NCI-H446 treated with DMSO at 0.1 percent for 48 hours (cell line): ENCODE data around the gene CTNND2.
"Not testable (repeated sequence)": the region's sequence is repeated elsewhere in the genome, so short reads cannot be mapped to it uniquely, and the experiment has no call there.

Experiments used
- DNase-seq: peaks from one replicate; lab custom pipeline; 2025; lab: John Stamatoyannopoulos, UW

Gene CTNND2

GRCh38 chr5:11679676-11680075 lies 224.6 kb downstream of the CTNND2 start:
- DNase-seq, result no peak

- DNase-seq, result no peak
Measured at GRCh38 chr5:11675184-11675583, 229.1 kb downstream of the CTNND2 start.

GRCh38 chr5:11672385-11673085 lies 231.7 kb downstream of the CTNND2 start:
- DNase-seq, result no peak

- DNase-seq, result no peak
Measured at GRCh38 chr5:11658376-11658775, 245.9 kb downstream of the CTNND2 start.

GRCh38 chr5:11656916-11657315 lies 247.3 kb downstream of the CTNND2 start:
- DNase-seq, result no peak

GRCh38 chr5:11655681-11656080 lies 248.6 kb downstream of the CTNND2 start:
- no peak for DNase-seq

- DNase-seq, result no peak
Measured at GRCh38 chr5:11650936-11651335, 253.3 kb downstream of the CTNND2 start.

- DNase-seq, result no peak
Measured at GRCh38 chr5:11646141-11646540, 258.1 kb downstream of the CTNND2 start.

- DNase-seq, result no peak
Measured at GRCh38 chr5:11642438-11642837, 261.8 kb downstream of the CTNND2 start.

GRCh38 chr5:11640158-11640873 lies 263.9 kb downstream of the CTNND2 start:
- DNase-seq, result peak; percentile 23

- DNase-seq, result no peak
Measured at GRCh38 chr5:11622785-11623184, 281.5 kb downstream of the CTNND2 start.

GRCh38 chr5:11620172-11620571 lies 284.1 kb downstream of the CTNND2 start:
- no peak for DNase-seq

GRCh38 chr5:11619339-11620024 lies 284.8 kb downstream of the CTNND2 start:
- peak; percentile 80 for DNase-seq

- DNase-seq, result no peak
Measured at GRCh38 chr5:11617080-11617479, 287.2 kb downstream of the CTNND2 start.

GRCh38 chr5:11616624-11617023 lies 287.6 kb downstream of the CTNND2 start:
- DNase-seq, result not testable (repeated sequence)

- no peak for DNase-seq
Measured at GRCh38 chr5:11611011-11611410, 293.2 kb downstream of the CTNND2 start.

- DNase-seq, result no peak
Measured at GRCh38 chr5:11609570-11610303, 294.5 kb downstream of the CTNND2 start.

- no peak for DNase-seq
Measured at GRCh38 chr5:11608530-11608929, 295.7 kb downstream of the CTNND2 start.

- DNase-seq, result no peak
Measured at GRCh38 chr5:11607944-11608483, 296.2 kb downstream of the CTNND2 start.

- DNase-seq, result no peak
Measured at GRCh38 chr5:11602298-11602697, 301.9 kb downstream of the CTNND2 start.

- DNase-seq, result no peak
Measured at GRCh38 chr5:11599499-11599898, 304.7 kb downstream of the CTNND2 start.

GRCh38 chr5:11596657-11597071 lies 307.6 kb downstream of the CTNND2 start:
- DNase-seq, result no peak
